ENCODE measurements around the gene CMYA5.
"Not testable (repeated sequence)": the region's sequence is repeated elsewhere in the genome, so short reads cannot be mapped to it uniquely, and the experiment has no call there.

CMYA5 gene

GRCh38 chr5:79704553-79704952 lies 14.9 kb downstream of the CMYA5 start:
- DNase-seq: no peak

- no peak for DNase-seq
These were observed 16.0 kb downstream of the CMYA5 start for GRCh38 chr5:79705632-79706031.

DNA sequence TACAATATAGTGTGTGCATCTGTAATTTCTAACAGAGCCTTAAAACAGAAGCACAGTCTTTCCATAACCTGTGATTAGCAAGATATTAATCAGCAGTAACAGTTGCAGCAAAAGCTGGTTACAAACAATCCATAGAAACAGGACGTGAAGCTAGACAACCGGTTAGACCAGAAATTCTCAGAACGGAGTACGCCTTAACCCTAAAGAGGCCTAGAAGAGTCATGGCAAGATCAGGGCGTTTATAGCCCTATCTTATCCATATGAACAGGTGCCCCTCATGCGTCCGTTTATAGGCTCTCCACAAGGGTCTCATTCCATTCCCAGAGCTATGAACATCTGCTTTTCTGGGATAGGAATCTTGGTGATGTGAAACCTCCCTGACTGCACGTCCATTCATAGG lies 16.7 kb downstream of the CMYA5 start:
- not testable (repeated sequence) for DNase-seq

DNA sequence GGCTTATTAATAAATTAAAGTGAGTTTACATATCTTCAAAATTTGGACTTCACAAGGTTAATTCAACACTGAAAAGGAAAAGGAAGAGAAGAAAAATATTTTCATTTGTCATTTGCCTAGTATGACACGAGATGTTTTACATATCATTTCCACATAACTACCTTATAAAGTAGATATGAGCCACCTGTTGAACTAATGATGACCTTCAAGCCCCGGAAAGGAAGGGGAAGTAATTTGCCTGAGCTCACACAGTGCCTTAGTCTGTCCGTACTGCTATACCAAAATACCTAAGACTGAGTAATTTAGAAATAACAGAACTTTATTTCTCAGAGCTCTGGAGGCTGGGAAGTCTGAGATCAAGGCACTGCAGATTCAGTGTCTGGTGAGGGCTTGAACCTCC lies 17.9 kb downstream of the CMYA5 start:
- no peak for DNase-seq

- DNase-seq: no peak
These were observed 23.1 kb downstream of the CMYA5 start for GRCh38 chr5:79712741-79713140.

DNA sequence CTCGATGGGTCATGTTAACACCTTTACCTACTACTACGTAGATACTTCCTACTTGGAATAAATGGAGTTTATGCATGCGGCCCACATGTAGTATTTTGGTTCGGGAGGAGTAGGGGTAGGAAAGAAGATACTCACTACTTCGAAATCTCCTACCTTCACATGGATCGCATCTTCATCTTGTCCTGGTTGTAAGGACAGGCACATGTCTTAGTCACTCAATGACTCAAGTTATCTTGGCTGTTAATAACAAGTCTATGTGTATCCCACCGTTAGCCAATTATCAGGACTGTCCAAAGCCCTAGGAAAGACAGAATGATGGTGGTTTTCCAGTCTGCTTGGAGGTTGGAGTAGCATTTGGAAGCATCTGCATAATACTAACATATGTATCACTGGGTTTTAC lies 24.1 kb downstream of the CMYA5 start:
- DNase-seq: no peak

- DNase-seq: no peak
These were observed 27.2 kb downstream of the CMYA5 start for GRCh38 chr5:79716839-79717238.

DNA sequence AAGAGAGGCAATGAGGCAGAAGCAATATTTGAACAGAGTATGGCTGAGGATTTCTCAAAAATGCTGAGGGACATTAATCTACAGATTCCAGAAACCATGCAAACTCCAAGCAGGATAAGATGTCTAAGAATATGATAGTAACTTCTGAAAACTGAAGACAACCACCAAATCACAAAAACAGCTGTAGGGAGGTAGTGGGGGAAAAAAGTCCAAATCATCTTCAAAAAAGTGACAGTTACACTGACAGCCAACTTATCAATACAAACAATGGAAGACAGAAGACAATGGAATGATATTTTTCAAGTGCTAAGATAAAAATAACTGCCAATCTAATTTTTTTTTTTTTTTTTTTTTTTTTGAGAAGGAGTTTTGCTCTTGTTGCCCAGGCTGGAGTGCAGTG lies 30.5 kb downstream of the CMYA5 start:
- no peak for DNase-seq

GRCh38 chr5:79727451-79728355 lies 38.1 kb downstream of the CMYA5 start:
- no peak for DNase-seq

DNA sequence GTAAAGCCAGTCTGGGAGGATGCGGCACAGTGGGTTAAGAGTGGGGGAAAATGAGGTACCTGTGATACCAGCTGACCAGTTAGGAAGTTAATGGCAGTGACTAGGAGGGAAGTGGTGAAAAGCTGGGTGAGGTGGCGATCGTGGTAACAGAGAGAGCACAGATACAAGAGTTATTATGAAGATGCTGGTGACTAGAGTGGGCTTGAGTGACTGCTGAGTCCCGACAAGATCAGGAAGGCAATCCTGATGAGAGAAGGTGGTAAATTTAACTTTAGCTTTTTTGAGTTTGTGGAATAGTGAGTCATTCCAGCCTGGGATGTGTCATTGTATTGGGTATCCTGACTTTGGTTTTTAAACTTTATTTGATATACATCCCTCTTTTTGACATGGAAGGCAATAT lies 38.8 kb downstream of the CMYA5 start:
- no peak for DNase-seq

GRCh38 chr5:79729679-79730078 lies 40.0 kb downstream of the CMYA5 start:
- DNase-seq: no peak

DNA sequence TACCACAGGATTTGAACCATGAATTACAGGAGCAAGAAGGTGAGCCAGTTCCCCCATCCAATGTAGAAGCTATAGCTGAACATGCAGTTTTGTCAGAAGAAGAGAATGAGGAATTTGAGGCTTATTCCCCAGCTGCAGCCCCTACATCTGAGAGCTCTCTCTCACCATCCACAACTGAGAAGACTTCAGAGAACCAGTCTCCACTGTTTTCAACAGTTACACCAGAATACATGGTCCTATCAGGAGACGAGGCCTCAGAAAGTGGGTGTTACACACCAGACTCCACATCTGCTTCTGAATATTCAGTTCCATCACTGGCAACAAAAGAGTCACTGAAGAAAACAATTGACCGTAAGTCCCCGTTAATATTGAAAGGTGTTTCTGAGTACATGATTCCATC lies 40.9 kb downstream of the CMYA5 start:
- DNase-seq: no peak

GRCh38 chr5:79731775-79732174 lies 42.1 kb downstream of the CMYA5 start:
- DNase-seq: no peak

DNA sequence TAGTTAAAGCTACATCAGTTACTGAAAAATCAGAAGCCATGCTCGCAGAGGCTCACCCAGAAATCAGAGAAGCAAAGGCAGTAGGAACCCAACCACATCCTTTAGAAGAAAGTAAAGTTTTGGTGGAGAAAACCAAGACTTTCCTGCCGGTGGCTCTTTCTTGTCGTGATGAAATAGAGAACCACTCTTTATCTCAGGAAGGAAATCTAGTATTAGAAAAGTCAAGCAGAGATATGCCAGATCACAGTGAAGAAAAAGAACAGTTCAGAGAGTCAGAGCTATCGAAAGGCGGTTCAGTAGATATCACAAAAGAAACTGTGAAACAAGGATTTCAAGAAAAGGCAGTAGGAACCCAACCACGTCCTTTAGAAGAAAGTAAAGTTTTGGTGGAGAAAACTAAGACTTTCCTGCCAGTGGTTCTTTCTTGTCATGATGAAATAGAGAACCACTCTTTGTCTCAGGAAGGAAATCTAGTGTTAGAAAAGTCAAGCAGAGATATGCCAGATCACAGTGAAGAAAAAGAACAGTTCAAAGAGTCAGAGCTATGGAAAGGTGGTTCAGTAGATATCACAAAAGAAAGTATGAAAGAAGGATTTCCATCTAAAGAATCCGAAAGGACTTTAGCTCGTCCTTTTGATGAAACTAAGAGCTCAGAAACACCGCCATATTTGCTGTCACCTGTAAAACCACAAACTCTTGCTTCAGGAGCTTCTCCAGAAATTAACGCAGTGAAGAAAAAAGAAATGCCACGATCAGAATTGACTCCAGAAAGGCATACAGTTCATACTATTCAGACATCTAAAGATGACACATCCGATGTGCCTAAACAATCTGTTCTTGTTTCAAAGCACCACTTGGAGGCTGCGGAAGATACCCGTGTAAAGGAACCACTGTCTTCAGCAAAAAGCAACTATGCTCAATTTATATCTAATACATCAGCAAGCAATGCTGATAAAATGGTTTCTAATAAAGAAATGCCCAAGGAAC lies 47.2 kb downstream of the CMYA5 start:
- DNase-seq: no peak

GRCh38 chr5:79738349-79738748 lies 48.7 kb downstream of the CMYA5 start:
- no peak for DNase-seq

GRCh38 chr5:79742549-79743136 lies 53.0 kb downstream of the CMYA5 start:
- no peak for DNase-seq

DNA sequence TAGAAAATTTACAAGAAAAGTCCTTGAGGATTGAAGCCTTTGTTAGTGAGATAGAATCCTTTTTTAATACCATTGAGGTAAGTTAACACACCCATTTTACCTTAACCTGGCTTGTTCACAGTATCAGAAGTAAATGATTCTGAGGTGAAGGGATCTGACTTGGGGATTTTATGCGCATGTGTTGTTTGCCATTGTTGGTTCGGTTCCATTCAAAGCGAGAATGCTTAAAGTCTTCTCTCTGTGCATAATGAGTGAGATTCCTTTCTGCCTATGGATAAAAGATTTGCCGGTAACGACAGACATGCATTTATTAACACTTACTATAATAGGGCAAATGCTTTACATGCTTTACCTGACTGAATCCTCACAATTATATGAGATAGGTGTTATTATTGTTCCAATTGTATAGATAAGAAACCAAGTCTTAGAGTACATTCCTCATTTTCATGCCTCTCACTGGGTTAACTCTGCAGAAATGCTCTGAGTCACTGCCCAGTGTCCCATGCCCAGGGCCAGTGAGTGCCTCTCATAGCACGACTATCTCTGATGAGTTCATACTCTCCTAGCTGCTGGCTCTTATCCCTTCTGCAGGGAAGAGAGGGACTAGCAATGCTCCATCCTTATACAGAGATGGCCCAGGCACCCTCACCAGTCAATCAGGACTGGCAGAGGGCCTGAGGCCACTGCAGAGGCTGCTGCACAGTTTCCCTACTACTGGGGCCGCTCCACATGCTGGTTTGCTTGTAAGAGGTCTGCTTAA lies 54.4 kb downstream of the CMYA5 start:
- DNase-seq: no peak

- DNase-seq: no peak
These were observed 55.6 kb downstream of the CMYA5 start for GRCh38 chr5:79745255-79745654.

DNA sequence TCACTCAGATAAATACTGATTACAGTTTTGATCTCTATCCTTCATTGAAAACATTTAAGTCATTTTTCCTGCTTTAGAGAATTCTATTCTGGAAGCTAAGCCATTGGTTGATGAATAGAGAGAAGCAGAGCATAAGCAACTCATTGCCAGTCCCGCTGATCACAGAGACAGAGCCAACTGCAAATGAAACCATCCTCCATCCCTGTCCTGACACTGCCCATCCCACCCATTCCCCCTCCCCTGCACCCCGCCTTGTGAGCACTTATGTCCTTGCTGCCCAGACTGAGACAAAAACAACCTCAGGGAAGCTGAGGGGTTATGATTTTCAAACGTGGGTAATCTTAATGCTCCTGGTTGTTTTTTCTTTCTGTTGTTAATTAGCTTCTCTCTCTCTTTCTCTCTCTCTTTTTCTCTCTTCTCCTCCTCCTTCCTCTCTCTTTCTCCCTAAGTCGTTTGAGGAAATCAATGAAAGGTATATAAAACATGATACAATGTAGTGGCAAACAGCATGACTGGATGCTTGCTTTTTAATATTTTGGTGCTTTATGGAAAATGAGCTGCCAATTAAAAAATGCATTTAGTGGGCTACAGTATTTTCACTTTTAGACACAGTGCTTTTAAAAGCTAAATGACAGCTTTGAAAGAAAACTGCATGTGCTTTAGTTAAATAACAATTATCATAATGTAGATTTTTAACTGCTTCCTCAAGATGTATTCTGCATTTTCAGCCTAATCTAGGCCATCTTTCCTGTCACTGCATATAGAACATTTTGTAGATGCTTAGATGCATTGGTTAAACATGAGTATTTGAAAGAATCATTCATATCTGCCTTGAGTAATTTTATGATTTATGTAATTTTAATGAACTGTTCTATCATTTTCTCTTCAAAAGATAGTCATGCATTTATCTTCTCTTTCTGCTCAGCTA lies 57.3 kb downstream of the CMYA5 start:
- DNase-seq: no peak

- no peak for DNase-seq
These were observed 61.2 kb downstream of the CMYA5 start for GRCh38 chr5:79750611-79751510.
